Karpas-422 (cell line): ENCODE results near the gene PIGO. TPM values are rescaled to one million over a fixed set of nuclear protein-coding genes. Genes with fewer than 3 reads are reported as not detected.
A peak's percentile ranks its signal among the peaks of the same experiment; 100 is the strongest.

ENCODE experiments used
- DNase-seq: peaks from one replicate; pipeline ENCODE4 v3.0.0-alpha.2; 2015
- H2AFZ ChIP-seq: fragments of 200-600 bp; sonication (generic); 2 replicates; pipeline ENCODE4 v1.6.1; 2014; ENCODE audit warnings: antibody characterized with exemption, low read length, mixed read lengths
- H3K27ac ChIP-seq: fragments of 200-600 bp; sonication (generic); 2 replicates; pipeline ENCODE4 v1.5.1; 2014; ENCODE audit warnings: mild to moderate bottlenecking, low read length, moderate library complexity
- H3K27me3 ChIP-seq: fragments of 200-600 bp; sonication (generic); 2 replicates; pipeline ENCODE4 v1.6.1; 2014; ENCODE audit warnings: low read length, mixed read lengths
- H3K36me3 ChIP-seq: fragments of 200-600 bp; sonication (generic); 2 replicates; pipeline ENCODE4 v1.6.1; 2014; ENCODE audit warnings: low read length, mixed read lengths; ENCODE audit not compliant: insufficient read depth
- H3K4me1 ChIP-seq: fragments of 200-600 bp; sonication (generic); 2 replicates; pipeline ENCODE4 v1.6.1; 2014; ENCODE audit warnings: mild to moderate bottlenecking, low read length, mixed read lengths
- H3K4me2 ChIP-seq: fragments of 200-600 bp; sonication (generic); 2 replicates; pipeline ENCODE4 v1.6.1; 2014; ENCODE audit warnings: low read length, low read depth, mild to moderate bottlenecking; ENCODE audit not compliant: poor library complexity, severe bottlenecking
- H3K4me3 ChIP-seq: fragments of 200-600 bp; sonication (generic); 2 replicates; pipeline ENCODE4 v1.5.1; 2014; ENCODE audit warnings: mild to moderate bottlenecking, antibody characterized with exemption, low read length, mixed read lengths
- H3K79me2 ChIP-seq: fragments of 200-600 bp; sonication (generic); 2 replicates; pipeline ENCODE4 v1.6.1; 2014; ENCODE audit warnings: mild to moderate bottlenecking, low read length, mixed read lengths
- H3K9ac ChIP-seq: fragments of 200-600 bp; sonication (generic); 2 replicates; pipeline ENCODE4 v1.6.0; 2014; ENCODE audit warnings: low read length
- H3K9me2 ChIP-seq: fragments of 200-600 bp; sonication (generic), shearing (Covaris generic); replicated peaks from 2 replicates; pipeline ENCODE4 v1.6.0; 2014; ENCODE audit warnings: mild to moderate bottlenecking, low read length, moderate library complexity; ENCODE audit not compliant: insufficient read depth
- H3K9me3 ChIP-seq: fragments of 300-700, 200-600 bp; sonication (generic); 2 replicates; pipeline ENCODE4 v1.6.1; 2014; ENCODE audit warnings: low read length, mixed read lengths
- H4K20me1 ChIP-seq: fragments of 200-600 bp; sonication (generic); 2 replicates; pipeline ENCODE4 v1.6.1; 2014; ENCODE audit warnings: mild to moderate bottlenecking, antibody characterized with exemption, low read length, low read depth; ENCODE audit not compliant: insufficient read depth
- total RNA-seq: library from RNA; depleted of rRNA; stranded (reverse); fragments of >200 nt; shearing (Covaris generic); gene quantifications from 2 replicates; pipeline ENCODE4 v1.2.3, GENCODE V29; 2014; ENCODE audit warnings: low replicate concordance

PIGO gene
- total RNA-seq, 1 experiment from 2014 or later: 25.1 TPM

DNA sequence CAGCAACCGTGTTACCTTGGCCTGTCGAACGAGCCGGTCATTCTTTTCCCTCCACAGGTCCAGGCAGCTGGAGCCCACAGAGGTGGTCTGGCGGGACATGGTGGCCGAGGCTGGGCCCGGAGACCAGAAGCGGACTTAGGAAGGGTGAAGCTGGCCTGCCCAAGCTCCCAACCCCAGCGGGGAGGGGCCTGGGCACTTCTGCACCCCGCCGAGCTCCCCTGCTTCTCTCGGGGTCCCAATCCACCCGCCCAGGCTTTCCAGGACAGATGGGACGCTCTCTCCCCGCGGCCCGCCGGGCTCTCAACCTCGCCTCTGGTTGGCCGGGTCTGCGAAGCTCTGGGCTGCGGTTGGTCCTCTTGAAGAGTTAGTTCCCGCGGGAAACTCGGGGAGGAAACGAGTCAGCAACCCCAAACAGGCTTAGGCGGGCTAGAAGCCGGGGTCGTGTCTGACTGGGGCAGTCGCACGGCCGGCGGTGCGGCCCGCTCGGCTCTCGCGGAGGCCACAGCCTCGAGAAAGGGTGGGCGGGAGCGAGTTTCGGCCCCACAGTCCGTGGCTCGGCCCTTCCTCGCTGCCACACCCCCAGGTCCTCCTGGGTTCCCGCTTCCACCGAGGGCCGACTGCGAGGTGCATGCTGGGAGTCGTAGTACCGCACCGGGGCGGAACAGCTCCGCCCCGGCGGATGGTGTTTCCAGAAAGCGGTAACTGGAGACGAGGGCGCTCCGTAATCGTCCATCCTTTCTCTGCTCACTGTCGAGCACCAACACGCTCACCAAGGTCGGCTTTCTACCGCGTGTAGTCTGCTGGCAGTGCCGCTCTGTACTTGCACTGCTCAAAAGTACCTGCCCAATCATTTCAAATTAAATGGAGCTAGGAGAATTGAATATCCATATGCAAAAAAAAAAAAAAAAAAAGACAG is 16.7 kb downstream of the PIGO start, which contains the start of gene FANCG:
TSS of gene FANCG (minus strand) at position 517 of the 916 bp plus-strand sequence. CDS start at position 99, 418 bp downstream.
- Histone ChIP-seq H2AFZ (peak within 1 kb of the TSS; percentile 80; the same call in 1 of the 2 replicates), H4K20me1 (no peaks in the 10 kb centered on the region), H3K9me2 (no peaks in the 10 kb centered on the region), H3K27ac (peak within 1 kb of the TSS; percentile 87), H3K36me3 (no peaks in the 10 kb centered on the region; the same call in 1 of the 2 replicates), H3K4me2 (peak within 1 kb of the TSS; percentile 88), H3K27me3 (no peaks in the 10 kb centered on the region), H3K9me3 (no peaks in the 10 kb centered on the region), H3K9ac (peak within 1 kb of the TSS; percentile 80), H3K79me2 (peaks cover 31% of the 10 kb centered on the region), H3K4me3 (peak within 1 kb of the TSS; percentile 82), H3K4me1 (peaks cover 26% of the 10 kb centered on the region)
- peak; percentile 96 for DNase-seq

- Histone ChIP-seq H2AFZ (peak overlapping the region; percentile 80; the same call in 1 of the 2 replicates), H4K20me1 (no peaks in the 10 kb centered on the region), H3K27ac (peak overlapping the region; percentile 87), H3K9me3 (no peaks in the 10 kb centered on the region), H3K79me2 (peaks cover 31% of the 10 kb centered on the region), H3K4me1 (peaks cover 26% of the 10 kb centered on the region), H3K36me3 (peaks cover 1% of the 10 kb centered on the region; the same call in 1 of the 2 replicates), H3K27me3 (no peaks in the 10 kb centered on the region), H3K9ac (peak overlapping the region; percentile 80), H3K9me2 (no peaks in the 10 kb centered on the region), H3K4me2 (peak overlapping the region; percentile 88), H3K4me3 (peak overlapping the region; percentile 82)
- DNase-seq: peak; percentile 53
Observed at GRCh38 chr9:35079041-35079425, 17.4 kb downstream of the PIGO start.

- Histone ChIP-seq H3K36me3 (peaks cover 4% of the 10 kb centered on the region; the same call in 1 of the 2 replicates), H3K79me2 (peaks cover 31% of the 10 kb centered on the region), H4K20me1 (no peaks in the 10 kb centered on the region), H3K9ac (peak overlapping the region; percentile 80), H3K4me3 (peak overlapping the region; percentile 82), H3K9me3 (no peaks in the 10 kb centered on the region), H2AFZ (no peak overlapping the region), H3K27ac (no peak overlapping the region), H3K4me1 (peaks cover 30% of the 10 kb centered on the region), H3K27me3 (no peaks in the 10 kb centered on the region), H3K4me2 (peak overlapping the region; percentile 88), H3K9me2 (no peaks in the 10 kb centered on the region)
- DNase-seq: no peak
Observed at GRCh38 chr9:35078066-35078465, 18.3 kb downstream of the PIGO start.

DNA sequence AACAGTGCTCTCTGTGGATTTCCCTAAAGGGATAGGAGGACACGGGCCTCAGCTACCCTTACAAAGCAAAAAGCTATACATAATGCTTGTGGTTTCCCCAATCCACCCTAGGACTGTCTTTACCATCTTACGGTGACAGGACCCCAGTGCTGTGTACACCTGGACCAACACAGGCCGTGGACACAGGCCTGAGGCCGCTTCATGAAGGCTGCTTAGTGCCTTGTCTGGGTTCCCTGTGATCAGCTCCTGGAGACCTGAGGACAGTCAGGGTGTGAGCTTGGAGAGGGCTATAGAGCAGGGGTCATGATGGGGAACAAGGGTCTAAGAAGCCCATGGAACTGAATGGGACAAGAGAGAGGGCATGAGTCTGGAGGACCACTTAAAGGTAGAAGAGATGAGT is 19.5 kb downstream of the PIGO start:
- Histone ChIP-seq H3K4me1 (peaks cover 33% of the 10 kb centered on the region), H3K79me2 (peaks cover 35% of the 10 kb centered on the region), H3K27ac (no peak overlapping the region), H3K9ac (no peak overlapping the region), H4K20me1 (no peaks in the 10 kb centered on the region), H2AFZ (no peak overlapping the region), H3K27me3 (no peaks in the 10 kb centered on the region), H3K4me3 (no peak overlapping the region), H3K9me3 (no peaks in the 10 kb centered on the region), H3K4me2 (no peak overlapping the region), H3K9me2 (no peaks in the 10 kb centered on the region), H3K36me3 (peaks cover 4% of the 10 kb centered on the region; the same call in 1 of the 2 replicates)
- DNase-seq: no peak

DNA sequence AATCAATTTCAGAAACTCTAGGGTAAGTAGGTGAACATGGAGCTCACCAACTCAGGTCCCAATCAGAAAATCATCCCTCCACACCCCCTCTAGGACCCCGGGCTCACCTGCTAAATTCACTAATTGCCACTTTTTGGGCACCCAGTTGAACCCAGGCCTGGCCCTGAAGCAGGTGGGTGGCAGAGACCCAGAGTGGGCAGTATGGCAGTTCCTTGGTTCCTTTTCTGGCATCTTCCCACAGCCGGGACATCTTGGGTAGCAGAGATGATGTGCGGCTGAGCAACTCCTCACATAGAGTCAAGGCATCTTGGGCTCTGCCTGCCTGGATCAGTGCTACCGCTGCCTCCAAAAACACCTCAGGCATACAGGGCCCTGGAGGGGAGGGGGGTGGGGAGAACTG is 21.0 kb downstream of the PIGO start:
- no peaks in the 10 kb centered on the region for H3K27me3 ChIP-seq
- H3K79me2 ChIP-seq: peaks cover 50% of the 10 kb centered on the region
- H4K20me1 ChIP-seq: peaks cover 14% of the 10 kb centered on the region
- peaks cover 4% of the 10 kb centered on the region; the same call in 1 of the 2 replicates for H3K36me3 ChIP-seq
- no peak for DNase-seq
- no peak overlapping the region for H3K9ac ChIP-seq
- H3K4me3 ChIP-seq: no peak overlapping the region
- H3K4me1 ChIP-seq: peaks cover 36% of the 10 kb centered on the region
- no peak overlapping the region for H2AFZ ChIP-seq
- H3K4me2 ChIP-seq: no peak overlapping the region
- no peak overlapping the region for H3K27ac ChIP-seq
- H3K9me3 ChIP-seq: no peaks in the 10 kb centered on the region
- H3K9me2 ChIP-seq: no peaks in the 10 kb centered on the region

DNA sequence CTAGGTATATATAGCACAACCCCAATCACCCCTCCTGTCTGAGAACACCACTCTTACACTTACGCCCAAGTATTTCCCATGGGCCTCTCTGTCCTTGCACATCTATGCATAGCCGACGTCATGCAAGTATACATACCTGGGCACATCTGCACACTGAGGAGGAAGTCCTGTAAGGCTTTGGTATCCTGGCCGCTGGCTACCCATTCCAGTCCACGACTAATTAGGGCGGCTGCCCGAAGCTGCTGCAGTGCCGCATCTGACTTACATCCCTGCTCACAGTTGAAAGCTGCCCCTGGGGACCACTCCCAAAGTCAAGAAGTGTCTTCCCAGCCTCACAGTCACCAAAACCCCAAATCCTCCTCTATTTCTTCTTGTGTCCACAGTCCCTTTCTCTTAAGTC is 21.6 kb downstream of the PIGO start:
- DNase-seq: no peak
- Histone ChIP-seq H3K4me3 (no peak overlapping the region), H4K20me1 (peaks cover 19% of the 10 kb centered on the region), H3K9ac (no peak overlapping the region), H3K9me2 (no peaks in the 10 kb centered on the region), H2AFZ (no peak overlapping the region), H3K36me3 (peaks cover 9% of the 10 kb centered on the region; the same call in 1 of the 2 replicates), H3K27me3 (no peaks in the 10 kb centered on the region), H3K79me2 (peaks cover 56% of the 10 kb centered on the region), H3K27ac (no peak overlapping the region), H3K9me3 (no peaks in the 10 kb centered on the region), H3K4me1 (peaks cover 38% of the 10 kb centered on the region), H3K4me2 (no peak overlapping the region)

GRCh38 chr9:35074141-35074540 is 22.2 kb downstream of the PIGO start:
- H3K9me3 ChIP-seq: no peaks in the 10 kb centered on the region
- peaks cover 26% of the 10 kb centered on the region for H4K20me1 ChIP-seq
- DNase-seq: no peak
- H3K4me1 ChIP-seq: peaks cover 40% of the 10 kb centered on the region
- H3K4me2 ChIP-seq: no peak overlapping the region
- no peak overlapping the region for H3K9ac ChIP-seq
- H3K9me2 ChIP-seq: no peaks in the 10 kb centered on the region
- no peak overlapping the region for H3K27ac ChIP-seq
- peaks cover 12% of the 10 kb centered on the region; the same call in 1 of the 2 replicates for H3K36me3 ChIP-seq
- H3K79me2 ChIP-seq: peaks cover 57% of the 10 kb centered on the region
- H3K27me3 ChIP-seq: no peaks in the 10 kb centered on the region
- H2AFZ ChIP-seq: no peak overlapping the region
- H3K4me3 ChIP-seq: no peak overlapping the region

DNA sequence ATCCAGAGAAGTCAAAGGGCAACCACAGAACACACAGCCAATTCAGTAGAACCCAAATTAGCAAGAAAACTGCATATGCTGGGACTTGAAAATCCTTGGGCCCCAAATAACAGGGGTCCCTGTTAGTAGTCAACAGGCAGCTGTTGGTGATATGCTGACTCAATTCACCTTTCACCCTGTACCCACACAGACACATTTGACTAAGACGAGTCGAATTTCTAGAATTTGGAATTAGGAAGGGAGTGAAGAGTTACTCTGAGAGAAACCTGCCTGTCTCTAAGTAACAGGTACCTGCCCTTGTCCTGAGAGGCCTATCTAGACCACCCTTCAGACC is 23.1 kb downstream of the PIGO start:
- Histone ChIP-seq H3K9me2 (no peaks in the 10 kb centered on the region), H3K4me2 (peak overlapping the region; percentile 52), H2AFZ (no peak overlapping the region), H3K4me1 (peaks cover 31% of the 10 kb centered on the region), H3K4me3 (peak overlapping the region; percentile 35; the same call in 1 of the 2 replicates), H3K9ac (peak overlapping the region; percentile 17; the same call in 1 of the 2 replicates), H3K27me3 (no peaks in the 10 kb centered on the region), H3K27ac (peak overlapping the region; percentile 64), H3K79me2 (peaks cover 57% of the 10 kb centered on the region), H3K9me3 (no peaks in the 10 kb centered on the region), H3K36me3 (peaks cover 19% of the 10 kb centered on the region; the same call in 1 of the 2 replicates), H4K20me1 (peaks cover 35% of the 10 kb centered on the region)
- DNase-seq: no peak
